GM13977 (cell line): ENCODE results near the gene LPAR2.

Experiments used
- DNase-seq: peaks from one replicate; pipeline ENCODE4 v3.0.0; 2012; ENCODE audit warnings: low spot score
- CTCF ChIP-seq: IDR thresholded peaks from 2 replicates; pipeline ENCODE4 v1.5.1; 2012; ENCODE audit warnings: mild to moderate bottlenecking, control low read depth; ENCODE audit not compliant: insufficient read depth; ENCODE audit errors: extremely low read depth, missing control alignments
- in situ Hi-C: fragments of 300-500 bp; cut with MboI; formaldehyde crosslinking; loops from one replicate; pipeline ENCODE4 v1.12.0; 2022; ENCODE audit warnings: low sequenced_read_pairs, low pct_unique_long_range_greater_than_20kb, mixed read lengths, inconsistent platforms; ENCODE audit not compliant: unreplicated experiment

Gene LPAR2

GRCh38 chr19:19595171-19595701 lies 32.8 kb downstream of the LPAR2 start:
- TF ChIP-seq CTCF, result no peak
- in situ Hi-C loops, result no loop called here
- DNase-seq, result no peak

- in situ Hi-C loops, result no loop called here
- TF ChIP-seq CTCF, result no peak
- no peak for DNase-seq
These were observed 33.6 kb downstream of the LPAR2 start for GRCh38 chr19:19594381-19594780.

GRCh38 chr19:19592690-19593089 lies 35.3 kb downstream of the LPAR2 start:
- in situ Hi-C loops, result no loop called here
- no peak for TF ChIP-seq CTCF

GRCh38 chr19:19591133-19591825 lies 36.7 kb downstream of the LPAR2 start:
- peak; percentile 78 for DNase-seq
- in situ Hi-C loops, result no loop called here
- TF ChIP-seq CTCF, result no peak

More at GRCh38 chr19:19592690-19593089, 35.3 kb downstream of the LPAR2 start:
- no peak for DNase-seq

GRCh38 chr19:19588546-19588945 lies 39.5 kb downstream of the LPAR2 start:
- in situ Hi-C loops, result no loop called here
- no peak for DNase-seq
- no peak for TF ChIP-seq CTCF

- in situ Hi-C loops, result no loop called here
- TF ChIP-seq CTCF, result no peak
- no peak for DNase-seq
These were observed 40.2 kb downstream of the LPAR2 start for GRCh38 chr19:19587771-19588170.
